GM12891 (cell line): Measurements from ENCODE around the gene MRPL16.

Source experiments
- POLR2A ChIP-seq: IDR thresholded peaks from 2 replicates; pipeline ENCODE4 v1.6.1; 2011; ENCODE audit warnings: low read depth, low read length, control low read depth
- POLR2AphosphoS5 ChIP-seq: IDR thresholded peaks from 2 replicates; pipeline ENCODE4 v1.6.1; 2011; ENCODE audit warnings: low read depth, low read length, control low read depth
- SPI1 ChIP-seq: IDR thresholded peaks from 2 replicates; pipeline ENCODE4 v1.6.1; 2011; ENCODE audit warnings: low read depth, low read length, control low read depth
- TAF1 ChIP-seq: IDR thresholded peaks from 2 replicates; pipeline ENCODE4 v1.6.1; 2011; ENCODE audit warnings: low read depth, low read length, control low read depth

DNA sequence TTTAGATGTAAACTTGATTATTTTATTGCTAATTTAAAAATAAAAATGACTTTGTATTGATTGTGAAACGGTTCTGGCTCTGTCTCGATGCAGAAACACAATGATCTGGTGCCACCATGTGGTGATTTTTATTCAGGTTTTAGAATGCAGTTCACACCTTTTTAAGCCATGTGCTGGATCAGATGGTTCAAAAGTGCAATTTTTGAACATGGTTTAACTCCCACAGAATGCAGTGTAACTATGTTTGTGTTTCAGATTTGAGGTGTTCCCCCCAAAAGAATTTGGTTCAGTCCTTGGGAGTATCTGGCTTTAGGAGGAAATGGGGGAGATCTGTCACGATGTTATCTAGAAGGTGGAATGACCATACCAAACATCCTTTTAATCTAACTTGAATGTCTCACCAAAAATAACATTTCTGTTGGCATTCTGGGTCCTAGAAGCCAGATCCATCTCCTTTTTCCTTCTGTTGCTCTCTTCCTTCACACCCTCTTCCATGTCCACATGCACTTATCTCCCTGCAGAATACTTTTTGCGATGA is 7.9 kb downstream of the MRPL16 start:
- no peak for TF ChIP-seq POLR2A
- no peak for TF ChIP-seq POLR2AphosphoS5
- no peak for TF ChIP-seq TAF1
- no peak for TF ChIP-seq SPI1
